ENCODE measurements around the gene RFX5.

DNA sequence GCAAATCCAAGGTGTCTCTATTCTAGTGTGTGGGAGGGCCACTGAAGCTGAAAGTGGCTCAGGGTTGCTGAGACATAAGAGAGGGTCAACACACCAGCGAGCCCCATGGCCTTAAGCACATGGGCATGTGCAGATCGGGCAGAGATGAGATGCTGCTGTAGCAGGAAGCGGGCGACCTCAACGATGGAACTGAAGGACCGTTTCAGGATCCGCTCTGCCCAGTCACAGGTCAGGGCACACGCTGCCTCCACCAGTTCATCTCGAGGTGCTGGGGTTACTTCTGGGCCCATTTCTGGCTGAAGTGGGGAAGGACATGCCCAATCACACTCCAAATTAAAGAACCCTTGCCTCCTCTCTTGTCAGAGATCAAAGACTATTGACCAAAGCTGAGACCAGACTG, 3.5 kb downstream of the RFX5 start:
- TF ChIP-seq, protein P1, sequence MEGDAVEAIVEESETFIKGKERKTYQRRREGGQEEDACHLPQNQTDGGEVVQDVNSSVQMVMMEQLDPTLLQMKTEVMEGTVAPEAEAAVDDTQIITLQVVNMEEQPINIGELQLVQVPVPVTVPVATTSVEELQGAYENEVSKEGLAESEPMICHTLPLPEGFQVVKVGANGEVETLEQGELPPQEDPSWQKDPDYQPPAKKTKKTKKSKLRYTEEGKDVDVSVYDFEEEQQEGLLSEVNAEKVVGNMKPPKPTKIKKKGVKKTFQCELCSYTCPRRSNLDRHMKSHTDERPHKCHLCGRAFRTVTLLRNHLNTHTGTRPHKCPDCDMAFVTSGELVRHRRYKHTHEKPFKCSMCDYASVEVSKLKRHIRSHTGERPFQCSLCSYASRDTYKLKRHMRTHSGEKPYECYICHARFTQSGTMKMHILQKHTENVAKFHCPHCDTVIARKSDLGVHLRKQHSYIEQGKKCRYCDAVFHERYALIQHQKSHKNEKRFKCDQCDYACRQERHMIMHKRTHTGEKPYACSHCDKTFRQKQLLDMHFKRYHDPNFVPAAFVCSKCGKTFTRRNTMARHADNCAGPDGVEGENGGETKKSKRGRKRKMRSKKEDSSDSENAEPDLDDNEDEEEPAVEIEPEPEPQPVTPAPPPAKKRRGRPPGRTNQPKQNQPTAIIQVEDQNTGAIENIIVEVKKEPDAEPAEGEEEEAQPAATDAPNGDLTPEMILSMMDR (IDR thresholded peaks at IDR 0.05; ENCODE audit: poor library complexity), result no peak
- no peak for TF ChIP-seq EZH2phosphoT487 (IDR thresholded peaks at IDR 0.05; ENCODE audit: low read depth, severe bottlenecking, unreplicated experiment)
